SH-SY5Y (cell line): Measurements from ENCODE around the gene PEX19.

ENCODE experiments used
- GATA2 ChIP-seq: IDR thresholded peaks from 2 replicates; pipeline ENCODE4 v1.6.1; 2011; ENCODE audit warnings: mild to moderate bottlenecking, low read depth, low read length
- GATA3 ChIP-seq: IDR thresholded peaks from 2 replicates; pipeline ENCODE4 v1.6.1; 2011; ENCODE audit warnings: low read depth, mild to moderate bottlenecking, low read length, moderate library complexity

PEX19 gene

GRCh38 chr1:160293020-160293968 is 8.4 kb upstream of the PEX19 start:
- no peak for TF ChIP-seq GATA2

- no peak for TF ChIP-seq GATA3
- no peak for TF ChIP-seq GATA2
These were observed 6.6 kb upstream of the PEX19 start for GRCh38 chr1:160291248-160292220.

- no peak for TF ChIP-seq GATA2
- TF ChIP-seq GATA3 = no peak
These were observed 573 bp upstream of the PEX19 start for GRCh38 chr1:160285506-160285905.

DNA sequence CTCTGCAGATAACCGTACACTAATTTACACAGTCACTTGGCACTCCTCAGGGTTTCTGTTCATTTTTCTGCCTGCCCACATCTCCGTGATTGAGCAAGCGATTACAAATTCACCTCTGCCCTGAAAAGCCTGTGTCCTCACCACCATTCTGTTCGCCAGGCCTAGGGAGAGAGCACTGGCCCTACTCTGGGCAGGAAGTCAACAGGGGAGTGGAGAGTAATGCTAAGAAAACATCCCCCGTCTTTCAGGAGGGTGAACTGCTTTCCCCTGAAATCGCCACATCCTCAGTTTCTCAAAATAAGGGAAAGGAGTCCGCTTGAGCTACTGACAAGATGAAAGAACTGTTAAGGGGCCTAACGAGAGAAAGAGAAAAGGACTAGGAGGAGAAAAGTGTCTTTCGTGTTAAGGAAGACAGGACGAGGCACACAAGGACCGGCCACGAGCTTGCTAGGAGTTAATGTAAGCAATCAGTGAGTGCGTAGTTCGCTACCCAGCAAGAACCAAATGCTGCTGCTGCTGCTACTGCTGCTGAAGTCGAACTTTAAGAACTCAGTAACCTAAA is 632 bp downstream of the PEX19 start:
- TF ChIP-seq GATA3 (no peak), GATA2 (no peak)

DNA sequence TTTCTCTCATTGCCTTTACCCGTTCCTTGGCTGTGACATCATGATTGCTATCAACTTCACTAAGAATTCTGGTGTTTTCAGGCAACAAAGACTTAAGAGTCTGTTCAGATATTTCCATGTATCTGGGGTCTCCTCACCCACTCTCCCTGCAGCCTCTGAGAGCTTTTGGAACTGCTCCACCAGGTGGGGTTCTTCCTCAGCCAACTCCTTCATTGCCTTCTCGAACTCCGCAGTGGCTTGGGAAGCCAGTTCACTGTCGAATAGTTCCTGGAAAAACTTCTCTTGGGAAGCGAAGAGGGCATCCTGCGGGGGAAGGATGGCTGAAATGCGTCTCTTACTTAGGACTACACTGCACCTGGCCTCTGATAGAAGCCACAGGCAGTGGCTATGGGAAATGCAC is 2.1 kb downstream of the PEX19 start:
- TF ChIP-seq GATA3 = no peak
- no peak for TF ChIP-seq GATA2

DNA sequence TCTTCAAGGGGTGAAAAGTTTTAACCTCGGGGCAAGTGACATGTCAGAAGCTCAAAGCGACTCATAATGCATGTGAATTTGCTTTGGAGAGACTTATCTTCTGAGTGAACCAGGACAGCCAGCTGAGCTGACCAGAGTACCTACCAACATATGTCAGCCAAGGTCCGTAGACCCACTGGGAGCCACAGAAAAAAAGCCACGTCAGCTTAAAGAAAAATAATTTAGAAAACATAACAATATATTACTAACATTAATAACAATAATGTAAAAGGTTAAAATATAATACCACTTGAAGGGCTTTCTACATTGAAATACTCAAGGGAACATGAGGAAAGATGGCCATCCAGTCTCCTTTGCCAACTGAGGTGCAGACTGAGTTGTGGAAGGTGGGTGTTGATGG is 6.9 kb downstream of the PEX19 start:
- TF ChIP-seq GATA3 = no peak
- no peak for TF ChIP-seq GATA2

DNA sequence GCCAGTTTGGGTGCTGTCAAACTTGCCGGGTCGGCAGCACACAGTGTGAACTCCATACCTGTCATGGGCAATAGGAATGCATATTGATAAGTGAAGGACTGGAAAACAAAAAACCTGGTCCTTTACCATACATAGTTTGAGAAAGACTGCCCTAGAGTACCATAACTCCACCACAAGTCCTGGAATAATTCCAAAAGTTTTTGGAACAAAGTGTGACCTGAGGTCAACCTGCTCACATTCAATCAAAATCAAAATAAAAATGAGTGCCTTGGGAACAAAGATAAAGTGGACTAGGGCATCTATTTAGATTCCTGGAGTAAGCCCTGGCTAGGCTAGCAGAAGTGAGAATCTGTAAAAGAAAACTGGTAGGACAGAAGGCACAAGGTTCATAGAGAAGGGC is 7.6 kb downstream of the PEX19 start:
- TF ChIP-seq GATA3 (no peak), GATA2 (no peak)

GRCh38 chr1:160271025-160271424 is 13.9 kb downstream of the PEX19 start:
- TF ChIP-seq GATA3 = no peak
- no peak for TF ChIP-seq GATA2

GRCh38 chr1:160267284-160267991 is 17.5 kb downstream of the PEX19 start:
- TF ChIP-seq GATA2 (no peak), GATA3 (no peak)

GRCh38 chr1:160264795-160265307 is 20.1 kb downstream of the PEX19 start:
- no peak for TF ChIP-seq GATA3
- TF ChIP-seq GATA2 = no peak

- no peak for TF ChIP-seq GATA3
- TF ChIP-seq GATA2 = no peak
These were observed 22.8 kb downstream of the PEX19 start, which contains the start of gene DCAF8 for GRCh38 chr1:160261893-160262794. DCAF8 (minus strand) TSS chr1:160262549; CDS start chr1:160244008, 18,541 bp downstream.

GRCh38 chr1:160261556-160261892 is 23.4 kb downstream of the PEX19 start:
- TF ChIP-seq GATA3 (no peak), GATA2 (no peak)
